Heart left ventricle (tissue), 13 donors: ENCODE results near the gene RPS19.

ENCODE experiments used
- POLR2A ChIP-seq, 2 donors: fragments of 450-650 bp; IDR thresholded peaks; one replicate each; pipeline ENCODE4 v1.6.1; 2017; ENCODE audit warnings: antibody characterized with exemption in 2 of 2, mild to moderate bottlenecking in 2 of 2, moderate library complexity in 2 of 2
- TF ChIP-seq, protein P1 (sequence below), 12 donors: fragments of 200-600 bp; sonication (generic) in 4 of 12; IDR thresholded peaks; one replicate each; pipeline versions ENCODE4 v1.5.0 to v1.8.0; 2018 to 2022; ENCODE audit warnings: antibody characterized with exemption in 12 of 12, mild to moderate bottlenecking in 5 of 12
- donor health status: ischemic (EF 13 %, LVEDD 7.1; RV severe dilation, severe dysfunction).
- donor health status: DM: no; HTN: yes; CAD: no.
- donor health status: DM: no; HTN: no; CAD: no.
- donor health status: ischemic (EF 25% LVEDD 6.9; RV normal size, moderate dysfunction).
- donor health status: ischemic (EF 25% LVEDD 5.7; RV mildly dilated, moderate dysfunction).
- donor health status: ischemic (EF 35%, LVEDD 5.7; RV mildly dilated, moderate dysfunction).
- donor health status: nonischemic (EF 11% LVEDD 7.7; RV severe dilation, severe dysfunction).
- donor health status: DM: yes; HTN: yes; CAD: no.
- donor health status: PGD.
- donor health status: ischemic (EF 29% LVEDD 5.4; RV normal size, mild dysfunction).
- donor health status: nonischemic (EF 23%, LVEDD 6.1; RV moderate dilation, normal function).

DNA sequence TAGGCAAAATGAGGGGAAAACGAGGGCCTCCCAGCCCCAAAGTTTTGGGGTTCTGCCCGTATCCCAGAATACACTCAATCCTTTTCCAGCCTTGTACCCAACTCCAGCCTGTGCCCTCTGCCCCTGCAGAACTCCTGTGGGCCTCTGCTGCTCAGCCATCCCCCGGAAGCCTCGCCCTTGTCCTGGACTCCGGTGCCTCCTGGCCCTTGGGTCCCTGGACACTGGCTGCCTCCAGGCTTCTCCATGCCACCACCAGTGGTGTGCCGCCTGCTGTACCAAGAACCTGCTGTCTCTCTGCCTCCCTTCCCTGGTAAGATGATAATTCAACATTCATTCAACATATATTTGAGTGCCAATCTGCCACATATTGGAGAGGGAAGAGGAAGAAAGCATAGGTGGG is 11.4 kb upstream of the RPS19 start:
- TF ChIP-seq, protein P1, sequence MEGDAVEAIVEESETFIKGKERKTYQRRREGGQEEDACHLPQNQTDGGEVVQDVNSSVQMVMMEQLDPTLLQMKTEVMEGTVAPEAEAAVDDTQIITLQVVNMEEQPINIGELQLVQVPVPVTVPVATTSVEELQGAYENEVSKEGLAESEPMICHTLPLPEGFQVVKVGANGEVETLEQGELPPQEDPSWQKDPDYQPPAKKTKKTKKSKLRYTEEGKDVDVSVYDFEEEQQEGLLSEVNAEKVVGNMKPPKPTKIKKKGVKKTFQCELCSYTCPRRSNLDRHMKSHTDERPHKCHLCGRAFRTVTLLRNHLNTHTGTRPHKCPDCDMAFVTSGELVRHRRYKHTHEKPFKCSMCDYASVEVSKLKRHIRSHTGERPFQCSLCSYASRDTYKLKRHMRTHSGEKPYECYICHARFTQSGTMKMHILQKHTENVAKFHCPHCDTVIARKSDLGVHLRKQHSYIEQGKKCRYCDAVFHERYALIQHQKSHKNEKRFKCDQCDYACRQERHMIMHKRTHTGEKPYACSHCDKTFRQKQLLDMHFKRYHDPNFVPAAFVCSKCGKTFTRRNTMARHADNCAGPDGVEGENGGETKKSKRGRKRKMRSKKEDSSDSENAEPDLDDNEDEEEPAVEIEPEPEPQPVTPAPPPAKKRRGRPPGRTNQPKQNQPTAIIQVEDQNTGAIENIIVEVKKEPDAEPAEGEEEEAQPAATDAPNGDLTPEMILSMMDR (IDR thresholded peaks at IDR 0.05) = no peak
- TF ChIP-seq POLR2A (IDR thresholded peaks at IDR 0.05) = no peak
